ENCODE results near the gene ADAM15. TPM values are rescaled to one million over a fixed set of nuclear protein-coding genes. Genes with fewer than 3 reads are reported as not detected.

Gene ADAM15
- polyA plus RNA-seq, 1 donor from 2014 or later = 24.8 TPM

GRCh38 chr1:155004352-155005075 is 46.6 kb upstream of the ADAM15 start:
- no peak overlapping the region for H3K27ac ChIP-seq (ENCODE audit: low read length)
- peaks cover 9% of the 10 kb centered on the region for H3K27me3 ChIP-seq (ENCODE audit: insufficient read depth, low read depth, low read length)
- no peaks in the 10 kb centered on the region for H3K79me2 ChIP-seq (replicated peaks; ENCODE audit: insufficient read depth, low read length)
- H3K9me3 ChIP-seq (ENCODE audit: low read length) = no peaks in the 10 kb centered on the region
- no peaks in the 10 kb centered on the region for H3F3A ChIP-seq (ENCODE audit: insufficient read depth, low read length, poor library complexity, severe bottlenecking)
- TF ChIP-seq POLR2AphosphoS5 (IDR thresholded peaks at IDR 0.05) (no peak), REST (IDR thresholded peaks at IDR 0.05; ENCODE audit: borderline replicate concordance) (no peak), EP300 (conservative IDR thresholded peaks at IDR 0.05; ENCODE audit: poor library complexity, severe bottlenecking) (no peak), RAD21 (conservative IDR thresholded peaks at IDR 0.05) (no peak), EZH2 (IDR thresholded peaks at IDR 0.05; ENCODE audit: borderline replicate concordance, insufficient read depth, low read length, poor library complexity, severe bottlenecking) (no peak)
- no peak overlapping the region for H3K4me2 ChIP-seq (ENCODE audit: low read length)
- no peaks in the 10 kb centered on the region for H3K9me2 ChIP-seq (ENCODE audit: insufficient read depth, low read length)
- peak overlapping the region; percentile 58 for H3K4me3 ChIP-seq (ENCODE audit: low read length)
- no peaks in the 10 kb centered on the region for H4K20me1 ChIP-seq (ENCODE audit: insufficient read depth)
- H3K9ac ChIP-seq (ENCODE audit: low read length) = no peak overlapping the region
- H2AFZ ChIP-seq (ENCODE audit: low read depth, low read length) = no peak overlapping the region
- H3K36me3 ChIP-seq (ENCODE audit: insufficient read depth, low read length) = no peaks in the 10 kb centered on the region

GRCh38 chr1:155005076-155006011 is 45.8 kb upstream of the ADAM15 start:
- Histone ChIP-seq H3K9me2 (ENCODE audit: insufficient read depth, low read length) (no peaks in the 10 kb centered on the region), H3K4me2 (ENCODE audit: low read length) (no peak overlapping the region), H4K20me1 (ENCODE audit: insufficient read depth) (no peaks in the 10 kb centered on the region), H3F3A (ENCODE audit: insufficient read depth, low read length, poor library complexity, severe bottlenecking) (no peaks in the 10 kb centered on the region), H3K79me2 (replicated peaks; ENCODE audit: insufficient read depth, low read length) (no peaks in the 10 kb centered on the region), H3K9me3 (ENCODE audit: low read length) (no peaks in the 10 kb centered on the region), H3K9ac (ENCODE audit: low read length) (no peak overlapping the region), H3K4me3 (ENCODE audit: low read length) (no peak overlapping the region), H3K36me3 (ENCODE audit: insufficient read depth, low read length) (no peaks in the 10 kb centered on the region), H3K27ac (ENCODE audit: low read length) (no peak overlapping the region), H2AFZ (ENCODE audit: low read depth, low read length) (no peak overlapping the region), H3K27me3 (ENCODE audit: insufficient read depth, low read depth, low read length) (peaks cover 9% of the 10 kb centered on the region)
- no peak for TF ChIP-seq TAF1 (IDR thresholded peaks at IDR 0.05; ENCODE audit: low read depth)
- no peak for TF ChIP-seq EZH2 (IDR thresholded peaks at IDR 0.05; ENCODE audit: borderline replicate concordance, insufficient read depth, low read length, poor library complexity, severe bottlenecking)
- no peak for TF ChIP-seq SMC3 (conservative IDR thresholded peaks at IDR 0.05; ENCODE audit: poor library complexity)
- no peak for TF ChIP-seq REST (IDR thresholded peaks at IDR 0.05; ENCODE audit: borderline replicate concordance)
- TF ChIP-seq EP300 (conservative IDR thresholded peaks at IDR 0.05; ENCODE audit: poor library complexity, severe bottlenecking) = no peak
- TF ChIP-seq MXI1 (conservative IDR thresholded peaks at IDR 0.05; ENCODE audit: poor library complexity, severe bottlenecking) = no peak
- no peak for TF ChIP-seq RAD21 (conservative IDR thresholded peaks at IDR 0.05)
- TF ChIP-seq CTCF (IDR thresholded peaks at IDR 0.05; ENCODE audit: poor library complexity, severe bottlenecking) = no peak
- TF ChIP-seq POLR2AphosphoS5 (IDR thresholded peaks at IDR 0.05) = no peak

Data from neural cell (in vitro differentiated cells).